HL-60/S4 treated with retinoic acid at 250 ng/mL for 4 days and 3 days (cell line): ENCODE results near the gene ZFP36L2.
"Not testable (repeated sequence)": the region's sequence is repeated elsewhere in the genome, so short reads cannot be mapped to it uniquely, and the experiment has no call there.

Experiments
- in situ Hi-C: fragments of 300-500 bp; cut with MboI; formaldehyde crosslinking; loops from 2 replicates; pipeline ENCODE4 v1.7.0; 2022; ENCODE audit warnings: low sequenced_read_pairs

Gene ZFP36L2

DNA sequence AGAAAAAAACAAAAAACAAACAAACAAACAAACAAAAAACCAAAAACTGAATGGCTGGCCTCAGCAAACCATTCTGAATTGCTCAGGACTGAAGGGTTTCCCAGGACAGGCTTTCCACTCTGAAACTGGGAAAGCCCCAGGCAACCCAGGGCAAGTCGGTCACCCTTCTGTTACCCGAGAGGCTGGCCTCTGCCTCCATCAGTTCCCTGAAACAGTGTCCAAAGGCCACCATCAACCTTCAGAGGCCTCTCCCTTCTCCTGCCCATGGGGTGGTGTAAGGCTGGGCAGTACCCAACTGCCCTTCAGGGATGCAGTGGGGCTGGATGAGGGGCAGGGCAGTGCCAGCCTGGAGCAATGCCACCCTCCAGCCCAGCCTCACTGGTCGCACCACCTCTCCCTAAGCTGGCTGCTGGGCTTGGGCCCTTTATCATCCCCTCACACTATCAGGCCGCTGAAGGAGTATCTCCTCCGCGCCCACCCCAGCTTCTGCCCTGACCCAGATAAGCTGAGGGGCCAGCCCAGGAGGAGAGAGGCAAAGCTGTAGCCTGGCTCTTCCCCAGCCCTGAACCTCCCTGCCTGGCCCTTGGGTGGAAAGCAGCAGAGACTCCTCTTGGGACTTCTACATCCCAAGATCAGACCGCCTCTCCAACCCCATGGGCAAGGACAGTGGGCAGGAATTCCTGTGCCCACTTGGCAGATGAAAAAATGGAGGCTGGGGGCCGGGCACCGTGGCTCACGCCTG is 35.9 kb downstream of the ZFP36L2 start:
- in situ Hi-C loops: no loop called here

DNA sequence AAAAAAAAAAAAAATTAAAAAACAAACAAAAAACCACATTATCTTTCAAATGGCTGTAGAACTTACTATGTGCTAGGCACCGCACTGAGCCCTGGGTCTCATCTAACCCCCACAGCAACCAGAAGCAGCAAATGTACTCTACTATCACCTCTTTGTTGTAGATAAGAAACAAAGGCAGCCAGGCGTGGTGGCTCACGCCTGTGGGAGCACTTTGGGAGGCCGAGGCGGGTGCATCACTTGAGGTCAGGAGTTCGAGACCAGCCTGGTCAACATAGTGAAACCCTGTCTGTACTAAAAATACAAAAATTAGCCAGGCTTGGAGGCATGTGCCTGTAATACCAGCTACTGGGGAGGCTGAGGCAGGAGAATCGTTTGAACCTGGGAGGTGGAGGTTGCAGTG is 36.5 kb downstream of the ZFP36L2 start:
- in situ Hi-C loops: not testable (repeated sequence)

DNA sequence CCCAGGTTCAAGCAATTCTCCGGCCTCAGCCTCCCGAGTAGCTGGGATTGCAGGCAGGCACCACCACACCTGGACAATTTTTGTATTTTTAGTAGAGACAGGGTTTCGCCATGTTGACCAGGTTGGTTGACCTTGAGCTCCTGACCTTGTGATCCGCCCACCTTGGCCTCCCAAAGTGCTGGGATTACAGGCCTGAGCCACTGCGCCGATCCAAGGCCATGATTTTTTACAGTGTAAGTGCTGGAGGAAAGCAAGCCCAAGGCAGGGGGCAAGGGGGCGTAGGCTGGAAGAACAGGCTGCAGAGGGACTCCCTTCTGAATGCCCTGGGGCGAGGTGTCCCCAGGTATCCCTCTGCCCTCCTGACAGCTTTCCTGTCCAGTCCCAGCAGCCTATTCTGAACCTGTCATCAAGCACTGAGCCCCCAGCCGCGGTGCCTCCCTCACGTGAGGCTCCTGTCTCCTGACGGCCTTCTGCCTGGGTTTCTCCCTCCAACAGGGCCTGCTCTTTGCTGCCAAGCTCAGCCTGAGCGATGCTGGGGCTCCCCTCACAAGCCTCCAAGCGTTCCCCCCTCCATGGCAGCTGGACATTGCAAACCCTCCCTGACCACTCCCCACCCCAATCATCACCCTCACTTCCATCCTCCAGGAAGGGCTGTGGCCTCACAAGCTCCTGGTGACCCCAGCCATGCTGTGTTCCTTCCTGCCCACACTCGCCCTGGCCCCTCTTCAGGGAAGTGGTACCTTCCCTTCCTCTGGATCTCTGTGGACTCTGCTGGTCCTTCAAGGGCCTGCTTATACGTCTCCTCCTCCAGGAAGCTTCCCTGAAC is 37.6 kb downstream of the ZFP36L2 start:
- in situ Hi-C loops: no loop called here

DNA sequence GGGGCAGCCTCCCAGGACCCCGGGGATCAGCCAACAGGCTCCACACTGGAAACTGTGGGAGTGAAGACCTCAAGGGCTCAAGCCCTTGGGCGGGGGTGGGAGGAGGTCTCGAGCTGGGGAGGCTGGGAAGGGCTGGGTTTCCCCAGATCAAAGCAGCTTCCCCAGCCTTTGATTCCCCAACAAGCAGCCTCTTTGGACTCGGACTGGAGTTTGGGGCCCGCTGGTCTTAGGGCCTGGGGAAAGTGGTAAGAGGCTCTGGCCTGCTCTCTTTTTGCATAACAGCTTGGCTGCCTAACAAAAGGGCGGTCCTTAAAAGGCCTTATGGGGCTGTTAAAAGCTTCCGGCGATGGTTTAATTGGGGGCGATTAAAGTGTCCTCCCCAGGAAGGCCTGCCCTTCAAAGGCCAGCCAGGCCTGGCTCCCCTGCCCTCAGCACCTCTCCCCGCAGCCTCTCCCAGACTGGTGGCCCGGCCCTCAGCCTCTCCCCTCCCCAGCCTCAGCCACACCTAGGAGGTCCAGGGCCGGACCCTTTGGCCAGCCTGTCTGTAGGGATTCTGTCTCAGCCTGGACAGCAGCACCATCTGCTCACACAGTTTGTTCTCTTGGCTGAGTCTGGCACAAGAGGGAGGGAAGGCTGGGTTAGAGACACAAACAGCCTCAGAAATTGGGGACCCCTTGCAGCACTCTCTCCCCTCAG is 39.6 kb downstream of the ZFP36L2 start:
- in situ Hi-C loops: no loop called here

DNA sequence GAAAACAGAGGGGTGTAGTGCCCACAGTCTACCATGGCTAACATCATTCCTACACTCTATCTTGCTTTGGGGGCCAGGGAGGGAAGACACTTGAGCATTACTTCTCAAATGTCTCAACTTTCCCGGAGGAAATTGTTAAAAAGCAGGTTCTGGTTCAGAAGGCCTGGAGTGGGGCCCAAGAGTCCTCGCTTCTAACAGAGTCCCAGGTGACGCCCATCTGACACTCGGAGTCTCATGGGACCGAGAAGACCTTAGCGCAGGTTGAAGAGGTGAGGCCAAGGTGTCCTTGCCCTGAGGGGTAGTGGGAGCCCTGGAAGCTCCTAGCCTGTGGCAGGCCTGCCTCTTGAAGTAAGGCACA is 40.1 kb downstream of the ZFP36L2 start:
- in situ Hi-C loops: no loop called here

DNA sequence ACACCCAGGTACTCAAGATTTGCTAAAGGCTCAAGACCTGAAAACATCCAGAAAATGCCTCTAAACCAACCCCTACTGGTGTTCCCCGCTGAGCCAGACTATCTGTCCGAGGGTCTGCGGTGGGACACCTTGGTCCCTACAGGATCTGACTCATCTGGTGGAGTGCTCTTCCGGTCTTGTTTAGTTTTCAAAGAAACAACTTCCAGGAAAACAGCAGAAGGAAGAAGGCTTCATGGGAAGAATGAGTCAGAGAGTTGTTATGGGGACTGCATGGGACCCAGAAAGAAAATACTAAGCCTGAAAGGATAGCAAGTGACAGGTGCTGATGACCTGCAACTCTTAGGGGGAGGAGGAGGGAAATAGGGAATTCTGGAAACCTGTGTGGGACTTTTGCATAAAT is 41.3 kb downstream of the ZFP36L2 start:
- in situ Hi-C loops: no loop called here

DNA sequence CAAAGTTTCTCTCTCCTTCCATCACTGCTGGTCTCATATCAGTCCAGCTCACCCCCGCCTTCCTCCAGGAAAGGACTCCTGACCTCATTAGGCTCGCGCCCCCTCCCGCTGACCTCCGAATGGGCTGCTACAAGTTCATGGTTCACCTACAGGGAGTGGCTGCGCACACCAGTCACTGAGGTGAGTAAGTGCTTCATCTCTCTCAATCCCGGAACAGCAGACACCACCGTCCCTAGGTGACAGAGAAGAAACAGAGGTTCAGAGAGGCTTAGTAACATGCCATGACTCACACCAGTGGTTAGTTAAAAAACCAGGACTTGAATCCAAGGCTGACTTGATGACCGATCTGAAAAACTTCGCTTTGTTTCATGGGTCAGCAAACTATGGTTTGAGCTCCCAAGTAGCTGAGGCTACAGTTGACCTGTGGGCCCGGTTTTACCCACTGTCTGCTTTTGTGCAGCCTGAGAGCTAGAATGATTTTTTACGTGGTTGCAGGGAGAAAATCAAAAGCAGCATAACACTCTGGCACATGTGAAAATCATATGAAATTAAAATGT is 42.0 kb downstream of the ZFP36L2 start:
- in situ Hi-C loops: no loop called here

DNA sequence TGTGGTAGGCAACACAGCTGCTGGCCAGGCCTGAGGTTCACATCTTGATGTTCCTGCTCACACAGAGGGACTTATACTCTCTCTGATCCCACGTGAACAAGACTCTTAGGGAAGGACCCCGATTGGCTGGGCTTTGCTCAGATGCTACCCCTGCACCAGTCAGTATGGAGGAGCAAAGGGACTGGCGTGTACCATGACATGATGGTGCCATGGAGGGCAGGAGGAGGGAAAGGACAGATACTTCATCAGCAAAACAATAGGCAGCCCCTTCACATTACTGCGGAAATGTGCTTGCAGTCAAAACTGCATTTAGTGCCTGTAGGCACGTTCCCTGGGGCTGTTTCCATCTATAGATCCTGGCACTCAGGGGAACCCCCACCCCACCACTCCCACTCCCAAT is 42.7 kb downstream of the ZFP36L2 start:
- in situ Hi-C loops: no loop called here

DNA sequence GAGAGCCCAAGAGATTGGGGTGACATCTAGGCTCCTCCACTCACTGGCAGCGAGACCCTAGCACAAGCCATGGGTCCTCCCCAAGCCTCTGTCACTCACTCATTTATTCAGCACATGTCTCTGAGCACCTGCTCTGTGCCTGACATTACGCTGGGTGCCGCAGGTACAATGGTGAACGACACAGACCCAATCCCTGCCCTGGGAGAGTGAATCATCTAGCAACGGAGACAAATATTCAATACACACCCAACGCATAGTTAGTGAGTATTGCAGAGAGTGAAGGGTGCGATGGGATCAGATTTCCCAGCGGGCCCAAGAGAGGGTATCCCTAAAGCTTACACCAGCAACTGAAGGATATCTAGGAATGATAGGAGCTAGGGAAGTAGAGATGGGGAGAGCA is 45.5 kb downstream of the ZFP36L2 start:
- in situ Hi-C loops: no loop called here

DNA sequence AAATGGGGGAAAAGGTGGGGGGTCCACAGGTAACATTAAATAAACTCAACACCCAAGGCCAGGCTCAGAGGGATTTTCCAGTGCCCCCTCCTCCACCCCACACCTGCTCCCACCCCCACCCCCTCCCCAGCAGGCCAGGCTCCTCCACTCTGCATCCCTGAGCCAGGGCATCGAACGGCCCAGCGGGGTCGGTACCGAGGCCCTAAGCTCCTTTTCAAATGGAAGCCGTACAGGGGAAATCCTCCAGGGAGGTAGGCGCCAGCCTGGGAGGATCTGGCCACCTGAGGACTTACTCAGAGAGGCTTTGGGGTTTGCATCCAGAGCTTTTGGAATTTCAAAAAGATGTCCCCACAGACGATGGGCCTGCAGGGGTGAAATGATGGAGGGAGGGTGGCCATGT is 46.5 kb downstream of the ZFP36L2 start:
- in situ Hi-C loops: no loop called here

DNA sequence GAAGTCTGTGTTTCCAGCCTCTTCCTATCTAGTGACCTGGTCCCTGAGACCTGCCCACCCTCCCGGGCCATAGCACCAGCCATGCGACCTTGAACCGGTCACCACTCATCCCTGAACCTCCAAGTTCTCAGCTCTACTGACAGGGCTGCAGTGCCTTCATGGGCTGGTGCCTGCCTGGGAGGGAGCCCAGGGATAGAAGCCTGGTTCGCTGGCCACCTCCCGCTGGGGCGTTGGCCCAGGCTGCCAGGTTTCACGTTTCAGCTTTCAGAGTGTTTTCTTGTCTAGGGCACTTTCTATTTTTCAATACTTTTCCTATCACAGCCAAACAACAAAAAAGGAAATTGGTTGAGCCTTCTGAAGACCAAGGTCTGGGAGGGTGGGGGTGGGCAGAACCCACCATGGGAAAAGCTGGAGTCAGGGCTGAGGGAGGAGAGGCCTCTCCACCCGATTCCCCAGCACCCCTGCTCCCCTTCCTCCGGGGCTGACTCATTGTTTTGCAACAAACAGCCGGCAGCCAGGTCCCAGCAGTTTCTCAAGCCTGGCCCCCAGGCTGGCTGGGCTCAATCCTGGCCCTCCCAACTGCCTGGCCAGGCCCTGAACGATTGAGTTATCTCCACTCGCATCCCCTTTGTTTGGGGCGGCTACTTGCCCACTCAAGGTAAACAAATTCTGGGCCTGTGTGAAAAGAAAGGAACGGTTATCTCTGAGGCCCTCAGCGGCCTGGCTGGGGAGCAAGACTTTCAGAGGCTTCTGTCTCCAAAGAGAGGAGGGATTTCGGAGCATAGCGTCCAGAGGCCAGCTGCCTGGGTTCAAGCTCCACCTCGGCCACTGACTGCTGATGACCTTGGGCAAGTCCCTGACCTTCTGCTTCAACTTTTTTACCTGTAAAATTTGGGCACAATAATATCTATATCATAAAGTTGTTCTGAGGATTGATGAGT is 47.5 kb downstream of the ZFP36L2 start:
- in situ Hi-C loops: no loop called here

DNA sequence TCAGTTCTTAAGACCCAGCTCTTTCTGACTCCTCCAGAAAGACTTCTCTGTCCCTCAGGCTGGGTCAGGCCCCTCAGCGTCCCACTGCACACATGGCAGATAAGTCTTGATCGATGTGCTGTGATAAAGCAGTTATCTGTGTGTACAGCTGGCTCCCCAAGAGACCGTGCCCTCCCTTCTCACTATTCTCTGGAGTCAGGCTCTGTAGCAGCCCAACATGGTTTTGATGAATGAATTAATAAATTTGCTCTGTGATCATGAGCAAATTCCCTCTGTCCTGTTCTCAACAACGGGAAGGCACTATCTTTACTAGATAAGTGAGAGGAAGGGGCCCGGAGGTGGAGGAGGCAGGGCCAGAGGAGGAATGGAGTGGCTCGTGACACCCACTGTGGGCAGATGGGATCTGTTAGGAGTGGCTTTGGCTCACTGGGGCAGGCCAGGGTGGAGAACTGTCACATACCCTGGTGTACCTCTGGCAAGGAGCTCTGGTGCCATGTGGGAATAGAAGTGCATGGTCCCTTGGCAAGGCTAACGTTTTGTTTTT is 48.3 kb downstream of the ZFP36L2 start:
- in situ Hi-C loops: no loop called here

DNA sequence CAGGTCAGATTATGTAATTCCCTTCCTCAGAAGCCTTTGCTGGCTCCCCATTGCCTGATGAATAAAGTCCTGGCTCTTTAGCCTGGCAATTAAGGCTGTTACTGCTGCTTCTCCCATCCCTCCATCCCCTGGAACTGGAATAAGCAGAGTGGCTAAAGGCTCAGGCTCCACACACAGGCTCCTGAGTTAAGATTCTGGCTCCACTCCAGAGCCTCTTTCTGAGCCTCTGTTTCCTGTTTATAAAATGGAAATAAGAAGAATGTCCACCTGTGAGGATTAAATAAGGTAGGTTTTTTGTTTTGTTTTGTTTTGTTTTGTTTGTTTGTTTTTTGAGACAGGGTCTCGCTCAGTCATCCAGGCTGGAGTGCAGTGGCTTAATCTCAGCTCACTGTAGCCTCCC is 50.0 kb downstream of the ZFP36L2 start:
- in situ Hi-C loops: no loop called here

DNA sequence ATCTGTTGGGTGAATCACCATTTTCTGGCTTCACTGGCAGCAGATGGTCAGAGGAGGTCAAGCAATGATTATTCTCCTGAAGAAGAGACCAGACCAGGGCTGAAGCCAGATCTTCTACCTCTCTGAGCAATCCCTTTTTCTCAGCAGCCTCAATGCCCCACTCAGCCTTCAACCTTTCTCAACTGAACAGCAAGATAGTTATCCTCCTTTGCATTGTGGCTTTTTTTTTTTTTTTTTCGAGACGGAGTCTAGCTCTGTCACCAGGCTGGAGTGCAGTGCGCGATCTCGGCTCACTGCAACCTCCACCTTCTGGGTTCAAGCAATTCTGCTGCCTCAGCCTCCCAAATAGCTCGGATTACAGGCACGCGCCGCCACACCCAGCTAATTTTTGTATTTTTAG is 50.5 kb downstream of the ZFP36L2 start:
- in situ Hi-C loops: no loop called here

DNA sequence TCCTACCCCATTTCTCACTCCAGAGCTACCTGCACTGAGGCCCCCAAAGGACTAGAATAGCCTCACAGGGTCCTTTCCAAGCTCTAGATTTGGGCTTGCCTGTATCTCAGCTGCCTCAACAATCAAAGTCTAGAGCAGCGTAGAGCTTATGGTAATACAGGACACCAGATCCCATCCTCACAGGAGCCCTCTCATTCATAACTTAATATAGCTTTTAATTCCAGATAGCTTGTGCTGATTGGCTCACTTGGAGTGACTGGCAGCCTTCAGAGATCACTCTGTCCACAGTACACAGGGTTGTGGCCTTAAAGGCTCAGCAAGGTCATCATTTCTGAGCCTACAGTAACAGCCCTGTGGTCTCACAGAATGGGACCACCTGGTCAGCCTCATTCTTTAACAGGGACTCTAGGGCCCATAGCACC is 51.4 kb downstream of the ZFP36L2 start:
- in situ Hi-C loops: no loop called here

DNA sequence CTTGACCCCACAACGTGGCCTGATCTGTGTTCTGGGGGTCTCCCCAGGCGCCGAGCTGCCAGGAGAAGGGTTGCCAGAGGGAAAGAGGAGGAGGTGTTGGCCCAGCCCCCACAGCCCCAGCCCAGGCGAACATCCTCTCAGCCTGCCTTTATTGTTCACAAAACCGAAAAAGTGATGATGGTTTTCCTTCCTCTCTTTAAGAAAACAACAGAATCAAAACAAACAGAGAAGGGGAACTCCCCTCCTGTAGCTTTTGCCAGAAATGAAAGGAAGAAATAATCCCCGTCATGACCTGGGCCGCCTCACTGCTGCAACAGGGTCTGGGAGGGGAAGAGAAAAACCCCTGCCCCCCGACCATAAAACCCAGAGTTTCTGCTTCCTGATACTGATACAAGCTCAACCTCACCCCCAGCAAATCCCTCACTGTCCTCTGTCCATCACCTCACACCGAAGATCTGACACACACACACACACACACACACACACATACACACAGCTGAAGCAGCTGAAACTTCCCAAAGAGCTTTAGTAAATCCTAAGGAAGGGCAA is 52.0 kb downstream of the ZFP36L2 start:
- in situ Hi-C loops: no loop called here
